ENCODE data around the gene GPANK1.

- TF ChIP-seq CTCF (IDR thresholded peaks at IDR 0.05), result no peak
- no peak for TF ChIP-seq POLR2A (IDR thresholded peaks at IDR 0.05)
These were observed 41.1 kb upstream of the GPANK1 start for GRCh38 chr6:31705931-31706330.

All from upper lobe of left lung (tissue), 4 donors.